HG03342 (cell line): ENCODE measurements around the gene CLDN25.
"Not testable (repeated sequence)": the region's sequence is repeated elsewhere in the genome, so short reads cannot be mapped to it uniquely, and the experiment has no call there.

Source experiments
- ATAC-seq: cut with Tn5 transposase; IDR thresholded peaks from one replicate; pipeline ENCODE4 v1.9.1; 2021; ENCODE audit warnings: mild to moderate bottlenecking, moderate library complexity; ENCODE audit not compliant: unreplicated experiment

CLDN25 gene

DNA sequence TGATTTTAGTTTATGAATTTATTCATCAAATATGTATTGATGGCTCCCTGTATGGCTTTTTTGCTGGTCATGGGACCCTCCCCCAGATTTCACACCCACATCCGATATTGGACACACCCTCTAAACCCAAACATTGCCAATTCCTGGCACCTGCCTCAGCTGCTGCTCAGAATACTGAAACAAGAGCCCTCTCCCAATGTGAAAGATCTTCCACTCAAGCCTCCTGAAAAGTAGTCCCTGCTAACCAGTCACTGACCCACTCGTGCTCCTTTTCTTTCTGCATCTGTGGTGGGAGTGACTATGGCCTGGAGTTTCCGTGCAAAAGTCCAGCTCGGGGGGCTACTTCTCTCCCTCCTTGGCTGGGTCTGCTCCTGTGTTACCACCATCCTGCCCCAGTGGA is at the start of gene CLDN25:
CLDN25 (plus strand) TSS at position 301 of the 400 bp plus-strand sequence; CDS start at position 301, 0 bp downstream.
- no peak for ATAC-seq

DNA sequence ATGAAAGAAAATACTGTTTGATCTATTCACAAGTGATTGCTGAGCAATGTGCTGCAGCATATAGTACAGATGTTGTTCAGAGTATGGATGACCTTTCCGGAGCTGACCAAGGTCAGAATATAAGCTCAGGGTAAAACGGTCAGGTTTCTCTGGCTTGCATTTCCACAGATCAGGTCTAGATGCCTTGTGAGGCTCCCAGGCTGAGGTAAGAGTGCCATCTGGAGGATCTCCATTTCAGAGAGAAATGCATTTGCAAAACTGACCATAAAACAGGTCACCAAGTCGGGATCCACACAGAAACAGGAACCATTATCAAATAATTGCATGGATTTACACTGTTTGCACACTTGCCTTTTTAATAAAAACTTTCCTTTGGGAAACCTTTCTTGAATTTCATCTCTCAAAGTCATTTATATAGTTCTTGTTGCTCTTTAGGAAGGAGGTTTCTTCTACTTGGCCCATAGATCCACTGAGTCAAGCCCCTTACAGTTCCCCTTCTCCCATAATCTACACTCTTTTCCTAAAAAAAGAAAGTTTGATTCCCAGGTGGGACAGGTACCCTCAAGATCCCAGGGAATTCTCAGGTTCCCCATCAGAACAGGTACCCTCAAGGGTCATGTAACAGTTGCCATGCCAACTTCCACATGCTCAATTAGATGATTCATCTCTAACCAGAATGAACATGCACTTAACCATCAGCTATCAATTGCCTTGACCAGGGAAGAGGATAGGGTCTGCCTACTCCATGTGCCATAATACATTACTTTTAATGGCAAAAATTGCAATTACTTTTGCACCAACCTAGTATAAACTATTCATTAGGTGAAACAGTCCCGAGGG is 48.5 kb upstream of the CLDN25 start:
- no peak for ATAC-seq

DNA sequence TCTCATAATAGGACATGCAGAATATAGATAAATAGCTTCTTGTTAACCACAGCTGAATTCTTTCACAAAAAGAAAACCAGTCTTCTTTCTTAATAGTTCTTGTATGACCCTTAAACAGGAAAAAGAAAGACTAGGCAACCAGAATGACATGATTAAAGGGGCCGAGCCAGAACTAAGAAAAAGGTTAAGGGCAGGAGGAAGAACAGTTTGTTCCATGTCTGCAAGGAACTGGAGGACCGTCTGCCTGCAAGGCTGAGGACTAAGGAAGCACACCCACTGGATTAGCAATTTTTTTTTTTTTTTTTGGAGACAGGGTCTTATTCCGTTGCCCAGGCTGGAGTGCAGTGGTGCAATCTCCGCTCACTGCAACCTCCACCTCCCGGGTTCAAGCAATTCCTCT is 47.5 kb upstream of the CLDN25 start:
- ATAC-seq: no peak

DNA sequence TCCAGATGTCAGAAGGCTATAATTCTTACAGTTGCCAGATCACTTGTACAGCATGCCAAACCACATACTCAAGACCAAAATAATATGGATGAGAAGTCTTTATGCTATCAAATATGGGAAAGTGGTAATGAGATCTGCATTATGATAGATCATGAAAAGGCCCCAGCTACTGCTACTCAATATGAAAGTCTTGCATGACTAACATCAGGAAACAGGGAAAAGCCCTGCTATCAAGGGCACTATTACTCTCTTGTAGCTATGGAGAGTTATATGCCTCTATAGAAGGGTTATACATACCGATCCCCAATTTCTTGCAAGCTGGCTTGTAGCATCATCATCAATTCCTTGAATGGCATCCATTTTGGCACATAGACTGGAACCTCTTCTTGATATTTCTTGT is 43.3 kb upstream of the CLDN25 start:
- ATAC-seq: no peak

DNA sequence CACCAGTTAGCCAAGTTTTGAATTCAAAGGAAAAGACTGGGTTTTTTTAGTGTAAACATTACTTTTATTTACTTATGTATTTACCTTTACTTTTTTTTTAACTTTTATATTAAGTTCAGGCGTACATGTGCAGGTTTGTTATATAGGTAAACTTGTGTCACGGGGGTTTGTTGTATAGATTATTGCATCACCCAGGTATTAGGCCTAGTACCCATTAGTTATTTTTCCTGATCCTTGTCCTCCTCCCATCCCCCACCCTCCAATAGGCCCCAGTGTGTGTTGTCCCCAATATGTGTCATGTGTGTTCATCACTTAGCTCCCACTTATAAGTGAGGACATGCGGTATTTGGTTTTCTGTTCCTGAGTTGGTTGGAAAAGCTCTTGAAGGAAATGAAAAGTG is 26.7 kb upstream of the CLDN25 start:
- no peak for ATAC-seq

DNA sequence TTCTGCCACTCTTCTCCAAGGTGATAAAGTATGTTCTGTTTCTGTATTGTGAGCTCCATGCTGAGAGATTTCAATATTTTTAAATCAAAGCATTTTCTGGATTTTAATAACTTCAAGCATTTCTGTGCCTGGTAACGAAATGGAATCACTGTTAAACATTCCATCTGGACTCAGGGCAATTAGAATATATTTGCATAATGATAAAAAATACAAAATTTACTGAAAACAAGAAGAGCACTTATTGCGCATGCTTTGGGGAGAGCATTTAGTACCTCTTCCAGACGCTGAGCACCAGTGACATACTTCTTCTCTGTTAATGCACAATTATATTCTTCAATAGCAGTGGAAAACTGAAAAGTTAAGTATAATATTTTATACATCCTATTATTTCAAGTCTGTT is 19.4 kb upstream of the CLDN25 start:
- no peak for ATAC-seq

DNA sequence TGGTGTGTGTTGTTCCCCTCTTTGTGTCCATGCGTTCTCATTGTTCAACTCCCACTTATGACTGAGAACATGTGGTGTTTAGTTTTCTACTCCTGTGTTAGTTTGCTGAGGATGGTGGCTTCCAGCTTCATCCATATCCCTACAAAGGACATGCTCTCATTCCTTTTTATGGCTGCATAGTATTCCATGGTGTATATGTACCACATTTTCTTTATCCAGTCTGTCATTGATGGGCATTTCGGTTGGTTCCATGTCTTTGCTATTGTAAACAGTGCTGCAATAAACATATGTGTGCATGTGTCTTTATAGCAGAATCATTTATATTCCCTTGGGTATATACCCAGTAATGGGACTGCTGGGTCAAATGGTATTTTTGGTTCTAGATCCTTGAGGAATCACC is 16.6 kb upstream of the CLDN25 start:
- not testable (repeated sequence) for ATAC-seq

DNA sequence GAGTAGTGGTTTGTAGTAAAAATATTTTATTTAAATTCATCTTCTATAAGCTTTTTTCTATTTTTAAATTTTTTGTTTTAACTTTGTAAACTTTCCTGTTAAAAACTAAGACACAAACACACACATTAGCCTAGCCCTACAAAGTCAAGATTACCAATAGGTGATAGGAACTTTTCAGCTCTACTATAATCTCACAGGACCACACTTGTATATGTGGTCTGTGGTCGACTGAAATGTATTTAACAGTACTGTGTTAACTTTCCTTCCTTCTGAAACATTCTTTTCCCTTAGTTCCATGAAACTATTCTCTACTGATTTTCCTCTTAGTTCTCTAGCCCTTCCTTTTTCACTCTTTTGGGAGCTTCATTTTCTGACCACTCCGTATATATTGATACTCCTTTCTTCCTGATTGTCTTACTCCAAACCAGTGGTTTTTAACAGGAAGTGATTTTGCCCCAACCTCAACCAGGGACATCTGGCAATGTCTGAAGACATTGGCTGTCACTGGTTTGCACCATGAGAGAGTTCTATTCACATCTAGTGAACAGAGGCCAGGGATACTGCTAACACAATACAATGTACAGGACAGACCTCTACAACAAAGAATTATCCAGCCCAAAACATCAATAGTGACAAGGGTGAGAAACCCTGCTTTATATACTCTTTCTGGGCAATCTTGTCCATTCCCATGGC is 14.9 kb upstream of the CLDN25 start:
- ATAC-seq: no peak

DNA sequence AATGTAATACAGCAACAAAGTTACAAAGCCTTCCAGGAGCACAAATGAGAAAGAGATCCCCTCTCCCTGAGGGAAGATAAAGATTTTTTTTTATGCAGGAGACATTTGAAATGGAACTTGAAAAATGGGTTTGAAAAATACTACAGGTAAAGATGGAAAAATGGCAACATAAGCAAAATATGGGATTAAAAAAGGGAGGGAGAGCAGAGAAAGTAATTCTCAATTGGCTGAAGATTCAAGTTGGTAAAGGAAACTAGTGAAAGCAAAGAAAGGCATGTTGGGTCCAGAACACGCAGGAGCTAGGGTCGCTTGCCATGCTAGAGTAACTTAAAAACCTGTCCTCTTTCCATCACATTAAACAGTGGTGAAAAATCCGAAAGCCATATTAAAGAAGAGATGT is 7.6 kb upstream of the CLDN25 start:
- no peak for ATAC-seq

DNA sequence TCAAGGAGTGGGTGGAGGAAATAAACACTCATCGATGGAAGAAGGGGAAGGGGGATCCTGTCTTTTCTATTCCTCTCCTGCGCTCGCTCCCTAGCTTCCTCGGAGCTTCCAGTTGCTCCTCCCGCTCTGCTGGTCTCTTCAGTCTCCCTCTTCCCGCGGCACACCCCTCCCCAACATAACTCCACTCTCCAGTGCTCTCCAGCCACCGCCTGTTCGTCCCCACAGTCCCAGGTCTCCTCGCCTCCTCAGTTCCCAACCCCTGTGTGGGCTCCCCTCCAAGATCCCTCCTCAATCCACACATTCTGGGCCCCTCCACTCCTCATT is 6.5 kb upstream of the CLDN25 start:
- ATAC-seq: no peak

DNA sequence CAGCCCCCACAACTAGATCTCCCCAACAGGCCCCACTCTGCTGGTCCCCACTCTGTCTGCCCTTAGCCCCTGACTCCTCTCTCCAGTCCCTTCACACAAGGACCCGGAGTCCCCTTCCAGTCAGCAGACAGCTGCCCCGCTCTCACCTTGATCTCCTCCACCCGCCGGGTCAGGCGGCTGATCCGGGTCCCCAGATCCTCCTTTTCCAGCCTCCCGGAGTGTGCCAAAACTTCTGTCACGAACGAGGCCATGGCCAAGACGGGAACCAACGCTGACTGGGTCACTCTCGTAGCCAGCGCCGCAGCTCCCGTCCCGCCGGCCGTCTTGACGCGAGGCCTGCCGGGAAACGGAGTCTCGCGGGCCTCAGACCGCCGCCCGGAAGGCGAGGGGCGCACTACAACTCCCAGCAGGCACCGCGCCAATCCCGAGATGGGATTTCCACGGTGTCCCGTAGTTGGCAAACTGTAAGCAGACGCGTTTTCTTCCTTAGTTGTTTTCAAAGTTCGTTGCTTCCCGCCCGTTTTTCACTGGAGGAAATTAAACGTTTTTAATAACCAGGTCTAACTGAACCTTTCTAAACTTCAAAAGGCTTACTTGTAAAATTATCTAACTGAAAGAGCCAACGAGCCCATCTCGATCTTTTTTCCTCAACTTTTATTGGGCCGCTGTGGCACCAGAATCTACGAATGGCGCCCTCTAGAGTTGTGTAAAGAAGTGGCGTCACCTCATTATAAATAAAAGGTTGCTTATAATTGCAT is 6.0 kb upstream of the CLDN25 start, which contains the start of gene ZW10:
ZW10 (minus strand) TSS at position 277 of the 758 bp plus-strand sequence; CDS start at position 251, 26 bp downstream.
- ATAC-seq: peak; percentile 98

DNA sequence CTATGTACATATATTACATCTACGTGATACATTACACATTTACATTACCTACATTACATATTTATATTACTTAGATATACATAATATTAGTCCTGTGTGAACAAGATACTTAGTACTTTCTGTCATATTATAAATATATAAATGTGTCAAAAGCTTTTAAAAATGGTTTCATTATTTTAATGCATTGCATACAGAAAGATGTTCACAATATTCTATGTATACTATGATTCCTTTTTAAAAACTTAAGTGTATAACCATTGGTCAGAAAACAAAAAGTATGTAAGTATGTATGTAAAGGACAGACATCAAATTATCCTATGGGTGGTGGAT is 5.5 kb upstream of the CLDN25 start:
- no peak for ATAC-seq

DNA sequence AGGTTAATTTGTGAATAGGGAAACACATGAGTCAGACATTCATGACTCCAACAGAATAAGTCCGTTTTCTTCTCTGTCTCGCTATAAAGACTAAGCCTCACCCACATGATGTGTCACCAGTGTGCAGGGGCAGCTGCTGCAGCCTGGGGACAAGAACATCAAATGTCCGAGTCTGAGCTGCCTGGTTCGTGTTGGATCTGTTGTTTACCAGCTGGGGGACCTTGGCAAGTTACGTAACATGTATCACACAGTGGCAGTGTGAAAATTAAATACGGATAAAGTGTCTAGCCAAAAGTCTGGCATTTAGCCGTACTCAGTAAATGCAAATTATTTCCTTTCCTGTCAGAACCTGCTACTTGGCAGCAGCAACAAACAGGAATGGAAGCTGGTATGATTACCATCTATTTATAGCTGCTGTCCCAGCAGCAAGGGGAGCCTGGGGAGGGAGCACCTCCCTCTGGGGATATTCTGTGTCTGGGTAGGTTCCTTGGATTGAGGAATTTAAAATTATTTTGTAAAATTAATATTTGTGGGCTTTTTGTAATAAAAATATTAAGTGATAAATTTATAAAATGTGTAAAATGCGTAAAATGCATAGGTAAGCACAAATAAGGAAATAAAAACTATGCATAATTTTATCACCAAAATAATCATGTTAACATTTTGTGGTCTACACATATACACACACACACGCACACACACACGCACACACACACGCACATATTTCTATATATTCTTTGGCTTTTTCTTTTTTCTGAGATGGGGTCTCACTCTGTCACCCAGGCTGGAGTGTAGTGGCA is 1.3 kb upstream of the CLDN25 start:
- no peak for ATAC-seq

DNA sequence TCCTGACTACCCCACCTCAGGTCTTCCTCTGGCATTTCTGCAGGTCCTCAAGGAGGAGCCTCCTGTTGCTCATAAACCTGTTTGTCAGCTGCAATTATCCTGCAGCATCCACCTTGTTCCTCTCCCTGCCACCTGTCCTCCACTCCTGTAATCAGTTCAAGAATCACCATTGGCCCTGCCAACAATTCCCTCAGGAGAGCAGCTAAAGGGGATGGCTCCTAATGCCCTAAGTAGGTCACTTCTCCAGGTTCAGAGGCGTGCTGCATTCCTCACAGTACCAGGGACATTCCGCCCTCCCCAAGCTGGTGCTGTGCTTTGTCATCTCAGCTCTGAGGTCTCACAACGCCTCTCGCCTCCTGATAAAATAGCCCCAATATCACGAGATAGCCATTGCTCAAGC is 2.1 kb downstream of the CLDN25 start:
- ATAC-seq: no peak

DNA sequence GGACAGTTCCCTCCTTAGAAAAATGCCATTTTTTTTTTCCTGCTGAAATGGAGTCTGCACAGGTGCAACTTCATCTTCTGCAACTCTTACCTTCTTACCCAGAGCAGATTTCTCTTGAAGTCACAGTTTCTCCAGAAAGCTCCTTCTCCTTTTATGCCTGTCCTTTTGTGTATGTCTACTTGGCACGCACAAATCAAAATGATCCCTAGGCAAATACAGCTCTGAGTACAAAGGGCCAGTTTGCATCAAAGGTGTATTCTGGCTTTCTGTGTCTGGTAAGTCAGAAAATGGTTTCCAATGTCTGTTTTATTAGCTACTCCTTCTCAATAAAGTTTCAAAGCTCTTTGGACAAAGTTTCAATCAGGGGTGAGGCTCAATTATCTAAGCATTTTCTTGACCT is 2.5 kb downstream of the CLDN25 start:
- no peak for ATAC-seq

DNA sequence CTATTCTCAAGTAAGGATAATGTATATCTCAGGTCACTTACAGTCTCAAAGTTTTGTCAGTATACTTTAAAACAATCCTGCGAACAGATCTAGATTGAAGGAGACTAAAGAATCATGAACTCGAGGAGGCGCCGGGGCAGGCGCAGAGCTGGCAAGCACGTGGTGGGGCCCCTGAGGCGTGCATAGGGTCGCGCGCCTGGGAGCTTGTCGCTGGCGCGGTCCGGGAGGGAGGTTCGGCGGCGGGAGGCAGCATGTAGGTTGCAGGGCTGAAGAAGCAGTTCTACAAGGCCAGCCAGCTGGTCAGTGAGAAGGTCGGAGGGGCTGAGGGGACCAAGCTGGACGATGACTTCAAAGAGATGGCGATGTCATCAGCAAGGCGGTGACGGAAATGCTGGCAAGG is 9.4 kb downstream of the CLDN25 start:
- ATAC-seq: not testable (repeated sequence)

DNA sequence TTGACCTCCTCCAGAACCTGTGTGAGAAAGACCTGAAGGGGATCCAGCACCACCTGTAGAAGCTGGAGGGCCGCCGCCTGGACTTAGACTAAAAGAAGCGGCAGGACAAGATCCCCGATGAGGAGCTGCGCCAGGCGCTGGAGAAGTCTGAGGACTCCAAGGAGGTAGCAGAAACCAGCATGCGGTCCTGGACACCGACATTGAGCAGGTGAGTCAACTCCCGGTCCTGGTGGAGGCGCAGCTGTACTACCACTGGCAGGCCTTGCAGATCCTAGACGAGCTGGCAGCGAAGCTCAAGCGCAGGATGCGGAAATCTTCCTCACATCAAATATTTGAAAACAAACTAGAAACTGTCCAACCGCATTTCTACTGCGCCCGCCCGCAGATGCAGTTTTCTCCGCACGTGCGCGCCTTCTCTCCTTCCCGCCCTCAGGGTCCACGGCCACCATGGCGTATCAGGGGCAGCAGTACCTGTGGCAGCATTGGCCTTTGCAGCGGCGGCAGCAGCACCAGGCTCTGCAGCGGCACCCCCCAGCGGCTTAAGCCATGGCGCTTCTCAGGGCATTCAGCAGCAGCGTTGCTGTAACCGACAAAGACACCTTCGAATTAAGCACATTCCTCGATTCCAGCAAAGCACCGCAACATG is 10.2 kb downstream of the CLDN25 start:
- no peak for ATAC-seq

DNA sequence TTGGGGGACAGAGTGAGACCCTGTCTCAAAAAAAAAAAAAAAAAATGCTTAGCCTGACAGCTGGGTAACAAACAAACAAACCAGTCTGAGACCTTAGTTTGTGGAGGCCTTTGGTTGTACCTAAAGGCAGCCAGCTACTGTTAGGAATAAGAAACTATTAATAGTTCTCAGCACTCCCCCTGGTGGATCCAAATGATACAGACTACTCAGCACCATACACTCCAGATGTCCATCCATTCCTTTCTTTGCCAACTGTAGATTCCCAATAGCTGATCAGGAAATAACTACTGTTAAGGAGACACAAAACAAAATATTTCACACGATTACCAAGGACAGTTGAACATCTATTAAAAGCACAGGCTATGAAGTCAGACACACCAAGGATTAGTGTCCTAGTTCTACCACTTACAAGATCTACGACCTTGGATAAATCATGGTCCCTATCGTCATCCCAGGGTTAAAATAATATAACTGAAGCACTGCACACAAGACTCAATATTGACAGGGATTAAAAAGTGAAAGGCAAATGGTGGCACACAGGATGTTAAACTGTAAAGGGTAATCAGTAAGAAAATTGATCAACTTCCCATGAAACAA is 17.2 kb downstream of the CLDN25 start:
- no peak for ATAC-seq

DNA sequence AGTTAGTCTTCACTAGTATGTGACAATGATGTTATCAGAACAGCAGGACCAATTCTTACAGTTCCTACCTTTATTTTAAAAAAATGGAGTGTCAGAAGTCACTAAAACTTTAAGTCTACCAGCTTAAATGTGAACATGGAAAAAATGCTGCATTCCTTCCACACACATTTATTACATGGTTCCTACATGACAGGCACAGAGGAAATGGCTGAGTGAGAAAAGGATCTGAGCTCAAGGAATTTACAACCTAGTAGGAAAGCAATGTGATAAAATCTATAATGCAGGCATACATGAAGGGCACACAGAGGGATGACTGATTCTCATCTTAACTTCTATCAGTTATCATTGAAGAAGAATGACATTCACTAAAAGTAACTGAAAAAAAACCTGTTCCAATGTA is 23.0 kb downstream of the CLDN25 start:
- ATAC-seq: no peak

DNA sequence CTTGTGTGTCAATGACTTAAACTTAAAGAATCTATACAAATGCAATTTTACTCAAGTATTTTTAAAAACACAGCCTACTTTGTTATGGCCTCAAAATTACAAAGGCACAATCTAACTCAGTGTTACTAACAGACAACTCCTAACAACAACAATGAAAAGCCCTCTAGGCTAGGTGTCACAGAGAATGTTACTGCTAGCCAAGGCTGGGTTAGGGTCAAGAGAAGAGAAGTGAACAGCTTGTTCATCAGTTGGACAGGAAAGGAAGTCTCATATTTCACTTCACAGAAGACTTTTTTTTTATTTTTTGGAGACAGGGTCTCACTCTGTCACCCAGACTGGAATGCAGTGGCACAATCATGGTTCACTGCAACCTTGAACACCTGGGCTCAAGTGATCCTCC is 26.0 kb downstream of the CLDN25 start:
- ATAC-seq: no peak
